ENCODE data around the gene CCT3.
"Not testable (repeated sequence)": the region's sequence is repeated elsewhere in the genome, so short reads cannot be mapped to it uniquely, and the experiment has no call there.

CCT3 gene

DNA sequence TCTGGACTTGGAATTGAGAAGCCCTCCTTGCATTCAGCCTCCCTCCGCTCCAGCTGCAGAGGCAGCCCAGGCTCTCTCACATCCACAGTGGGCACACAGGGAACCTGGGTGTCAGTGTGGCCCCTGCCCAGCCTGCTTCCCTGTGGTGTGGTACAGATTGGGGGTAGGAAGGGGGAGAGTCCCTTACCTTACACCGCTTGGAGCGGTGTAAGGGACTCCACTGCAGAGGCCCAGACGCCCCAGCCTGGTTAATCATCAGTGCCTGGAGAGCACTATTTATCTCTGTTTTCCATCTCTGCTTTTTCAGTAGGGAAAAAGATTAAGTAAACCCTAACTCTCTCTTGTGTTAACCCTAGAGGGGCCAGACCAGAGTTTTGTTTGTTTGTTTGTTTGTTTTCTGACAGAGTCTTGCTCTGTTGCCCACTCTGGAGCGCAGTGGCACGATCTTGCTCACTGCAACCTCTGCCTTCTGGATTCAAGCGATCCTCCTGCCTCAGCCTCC, 30.1 kb upstream of the CCT3 start:
- no peak for DNase-seq

DNA sequence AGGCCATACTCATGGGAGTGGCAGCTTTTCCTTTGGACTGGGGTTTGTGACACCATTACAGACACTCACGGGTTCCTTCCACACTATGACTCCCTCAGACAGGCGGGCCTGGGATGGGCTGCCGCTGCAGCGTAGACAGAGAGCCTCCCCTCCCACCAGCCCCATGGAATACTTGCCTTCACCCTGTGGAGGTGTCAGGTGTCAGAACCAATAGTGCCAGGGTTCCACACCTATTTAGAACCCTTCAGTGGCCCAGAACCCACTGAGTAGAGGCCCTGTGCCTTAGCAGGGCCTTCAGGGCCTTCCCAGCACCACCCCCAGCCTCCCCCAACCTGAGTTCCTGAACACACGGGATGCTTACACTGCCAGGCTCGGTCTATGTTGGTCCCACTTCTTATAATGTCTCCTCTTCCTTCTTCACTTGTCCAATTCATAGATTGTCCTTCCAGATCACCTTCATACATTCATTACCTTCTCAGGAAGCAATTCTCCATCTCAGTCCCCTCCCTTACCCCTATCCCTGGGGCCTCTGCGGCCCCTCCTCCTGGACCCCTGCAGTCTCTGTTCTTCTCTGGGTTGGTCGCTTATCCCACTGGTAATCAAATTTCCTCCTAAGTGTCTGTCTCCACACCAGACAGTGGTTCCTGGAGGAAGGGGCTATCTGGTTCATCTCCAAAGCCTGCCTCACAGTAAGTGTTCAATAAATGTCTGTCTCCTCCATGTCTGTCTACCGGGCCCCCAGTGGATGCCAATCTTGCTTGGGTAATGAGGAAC, 29.5 kb upstream of the CCT3 start:
- DNase-seq, result no peak

DNA sequence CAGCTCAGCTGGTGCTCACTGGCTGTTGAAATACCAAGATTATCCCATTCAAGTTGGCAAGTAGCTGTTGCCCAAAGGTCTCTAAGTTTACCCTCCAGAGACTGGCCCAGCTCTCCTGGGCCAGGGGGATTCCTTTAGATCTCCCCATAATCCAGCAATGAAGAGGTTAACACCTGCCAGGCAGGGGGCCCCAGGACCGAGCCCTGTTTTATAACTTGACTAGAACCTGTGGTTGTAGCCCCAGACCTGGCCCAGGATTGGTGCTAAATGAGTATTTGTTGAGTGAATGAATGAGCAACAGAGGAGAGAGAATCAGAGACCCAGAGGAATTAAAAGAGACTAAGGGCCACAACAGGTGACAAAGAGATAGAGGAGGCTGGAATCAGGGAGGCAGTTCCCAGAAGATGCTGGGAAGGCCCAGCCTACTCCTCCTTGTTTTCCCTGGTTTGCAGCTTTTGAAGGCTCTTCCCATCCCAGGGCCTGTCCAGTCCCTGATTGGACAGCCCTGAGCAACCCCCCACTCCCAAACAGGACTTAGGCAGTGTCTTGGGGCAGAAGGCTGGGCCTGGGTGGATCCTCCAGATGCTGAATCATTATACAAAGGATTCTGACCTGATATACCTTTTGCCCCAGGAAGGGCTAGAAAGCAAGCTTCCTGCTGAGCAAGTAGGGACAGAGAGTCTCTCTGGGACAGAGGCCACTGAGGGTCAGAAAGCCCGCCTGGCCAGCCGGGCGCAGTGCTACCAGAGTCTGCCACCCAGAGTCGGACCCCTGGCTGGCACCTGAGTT, 28.5 kb upstream of the CCT3 start:
- DNase-seq, result no peak

DNA sequence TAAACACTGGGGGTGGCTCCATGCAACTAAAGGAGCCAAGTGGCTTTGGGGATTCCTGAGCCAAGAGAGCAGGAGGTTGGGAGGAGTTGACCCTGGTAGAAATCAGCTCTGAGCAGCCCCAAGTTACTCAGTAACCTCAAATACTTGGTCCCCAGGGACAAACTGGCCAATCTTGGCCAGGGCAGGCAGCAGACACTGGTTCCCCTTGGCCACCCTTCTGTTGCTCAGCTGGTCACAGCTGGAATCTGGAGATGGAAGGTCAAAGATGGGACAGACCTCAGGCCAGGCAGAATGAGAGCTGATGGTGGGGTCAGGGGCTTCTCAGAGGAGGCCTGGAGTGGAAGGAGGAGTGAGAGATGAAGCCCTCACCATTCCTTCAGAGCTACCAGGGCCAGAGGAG, 27.7 kb upstream of the CCT3 start:
- no peak for DNase-seq

DNA sequence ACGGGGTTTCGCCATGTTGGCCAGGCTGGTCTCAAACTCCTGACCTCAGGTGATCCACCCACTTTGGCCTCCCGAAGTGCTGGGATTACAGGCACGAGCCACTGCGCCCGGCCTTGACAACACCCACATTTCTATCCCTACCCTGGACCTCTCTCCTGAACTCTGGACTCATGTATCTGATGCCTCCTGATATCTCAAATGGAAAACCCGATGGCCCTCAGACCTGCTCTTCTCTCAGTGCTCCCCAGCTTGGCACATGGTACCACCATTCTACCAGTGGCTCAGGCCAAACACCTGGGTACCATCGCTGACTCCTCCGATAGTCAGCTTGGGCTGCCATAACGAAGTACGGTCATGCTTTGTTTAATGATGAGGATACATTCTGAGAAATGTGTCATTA, 22.4 kb upstream of the CCT3 start:
- no peak for DNase-seq

DNA sequence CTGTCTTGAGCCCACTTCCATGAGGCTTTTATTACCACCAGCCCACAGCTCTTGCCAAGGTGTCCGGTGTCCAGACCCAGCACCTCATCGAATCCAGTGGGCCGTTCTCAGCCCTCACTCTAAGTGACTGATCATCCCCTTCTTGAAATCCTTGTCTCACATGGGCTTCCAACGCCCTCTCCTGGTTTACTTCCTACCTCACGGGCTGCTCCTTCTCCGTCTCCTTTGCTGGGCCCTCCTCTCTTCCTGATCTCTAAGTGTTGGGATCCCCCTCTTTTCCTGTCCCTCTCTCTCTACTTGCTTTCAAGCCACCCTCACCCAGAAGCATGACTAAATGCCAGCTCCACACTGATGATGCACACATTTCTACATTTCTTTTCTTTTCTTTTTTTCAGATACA, 21.9 kb upstream of the CCT3 start:
- no peak for DNase-seq

DNA sequence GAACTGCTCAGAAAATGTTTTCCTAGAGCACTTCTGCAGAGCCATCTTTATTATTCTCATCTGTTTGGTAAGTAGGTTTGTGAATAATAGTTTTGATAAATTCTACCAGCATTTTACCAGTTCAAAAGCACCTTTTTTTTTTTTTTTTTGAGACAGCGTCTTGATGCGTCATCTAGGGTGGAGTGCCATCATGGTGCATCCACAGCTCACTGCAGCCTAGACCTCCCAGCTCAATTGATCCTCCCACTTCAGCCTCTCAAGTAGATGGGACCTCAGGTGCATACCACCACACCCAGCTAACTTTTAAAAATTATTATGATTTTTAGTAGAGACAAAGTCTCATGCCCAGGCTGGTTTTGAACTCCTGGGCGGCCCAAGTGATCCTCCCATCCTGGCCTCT, 21.2 kb upstream of the CCT3 start:
- no peak for DNase-seq

DNA sequence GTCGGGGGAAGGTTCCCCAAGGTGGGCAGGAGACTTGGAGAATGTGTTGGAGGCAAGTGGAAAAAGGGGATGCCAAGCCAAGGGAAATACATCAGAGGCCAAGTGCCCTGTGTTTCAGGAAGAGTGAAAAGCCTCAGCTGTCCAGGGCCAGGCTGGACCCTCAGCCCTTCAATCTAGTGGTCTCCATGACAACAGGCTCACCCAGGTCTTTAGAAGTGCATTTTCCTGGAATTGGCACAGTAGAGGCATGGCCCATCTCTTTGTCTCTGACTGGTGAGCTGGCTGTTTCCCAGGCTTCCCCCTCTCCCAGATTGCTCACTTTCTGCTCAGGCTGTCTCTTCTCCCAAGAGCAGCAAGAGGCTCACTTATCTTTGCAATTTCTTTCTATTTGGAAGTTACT, 20.5 kb upstream of the CCT3 start:
- no peak for DNase-seq

DNA sequence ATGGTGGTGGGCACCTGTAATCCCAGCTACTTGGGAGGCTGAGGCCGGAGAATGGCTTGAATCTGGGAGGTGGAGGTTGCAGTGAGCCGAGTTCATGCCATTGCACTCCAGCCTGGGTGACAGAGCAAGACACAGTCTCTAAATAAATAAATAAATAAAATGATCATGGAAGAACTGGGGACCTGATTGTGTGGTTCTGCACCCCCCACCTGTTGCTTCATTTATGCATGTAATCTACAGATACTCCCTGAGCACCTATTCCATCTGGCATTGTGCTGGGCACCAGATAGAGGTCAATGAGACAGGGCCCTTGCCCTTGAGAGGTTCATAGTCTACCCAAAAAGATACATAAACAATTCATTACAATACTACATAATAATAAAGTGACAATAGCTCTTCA, 19.9 kb upstream of the CCT3 start:
- no peak for DNase-seq

DNA sequence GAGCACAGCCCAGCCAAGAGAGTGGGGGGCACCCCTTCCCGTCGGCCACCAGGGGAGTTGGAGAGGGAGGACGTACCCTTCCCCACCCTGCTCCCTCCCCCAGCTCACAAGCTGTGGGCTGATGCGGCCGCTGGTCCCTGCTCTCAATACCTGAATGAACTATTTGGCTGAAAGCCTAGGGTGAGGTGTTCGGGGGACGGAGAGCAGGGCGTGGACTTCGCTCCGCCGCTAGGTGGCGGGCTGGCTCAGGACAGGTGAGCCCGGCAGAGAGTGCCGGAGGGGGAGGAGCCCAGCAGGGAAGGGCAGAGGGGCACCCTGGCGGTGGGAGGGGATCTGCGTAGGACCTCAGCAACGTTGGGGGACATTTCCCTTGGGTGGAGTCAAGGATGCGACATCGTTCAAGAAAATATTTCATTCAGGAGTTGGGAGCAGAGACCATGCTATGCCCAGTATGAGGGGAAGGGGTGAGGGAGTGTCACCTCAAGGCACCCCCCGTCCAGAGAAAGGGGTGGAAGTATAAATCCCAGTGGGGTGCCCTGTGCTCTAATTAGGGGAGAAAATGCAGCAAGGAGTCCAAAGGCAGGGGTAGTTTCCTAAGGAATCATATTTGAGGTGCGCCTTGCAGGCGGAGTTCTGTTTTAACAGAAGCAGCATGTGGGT, 18.9 kb upstream of the CCT3 start:
- no peak for DNase-seq

DNA sequence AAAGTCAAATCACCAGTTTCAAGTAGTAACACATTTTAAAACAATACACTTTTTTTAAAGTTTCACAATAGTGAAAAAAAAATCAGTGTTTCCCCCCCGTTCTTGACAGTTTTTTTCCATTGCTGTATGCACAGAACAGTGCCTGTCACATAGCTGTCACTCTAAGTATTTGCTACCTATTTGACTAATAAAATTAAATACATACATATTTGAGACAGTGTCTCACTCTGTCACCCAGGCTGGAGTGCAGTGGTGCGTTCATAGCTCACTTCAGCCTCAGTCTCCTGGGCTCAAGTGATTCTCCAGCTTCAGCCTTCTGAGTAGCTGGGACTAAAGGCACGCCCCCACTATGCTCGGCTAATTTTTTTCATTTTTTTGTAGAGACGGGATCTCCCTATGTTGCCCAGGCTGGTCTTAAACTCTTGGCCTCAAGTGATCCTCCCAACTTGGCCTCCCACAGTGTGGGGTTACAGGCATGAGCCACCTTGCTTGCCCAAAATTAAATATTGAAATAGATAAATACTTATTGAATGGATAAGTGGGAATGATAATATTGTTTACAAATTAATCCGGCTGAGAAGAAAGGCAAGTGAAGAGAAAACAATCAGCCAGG, 18.3 kb upstream of the CCT3 start:
- no peak for DNase-seq

DNA sequence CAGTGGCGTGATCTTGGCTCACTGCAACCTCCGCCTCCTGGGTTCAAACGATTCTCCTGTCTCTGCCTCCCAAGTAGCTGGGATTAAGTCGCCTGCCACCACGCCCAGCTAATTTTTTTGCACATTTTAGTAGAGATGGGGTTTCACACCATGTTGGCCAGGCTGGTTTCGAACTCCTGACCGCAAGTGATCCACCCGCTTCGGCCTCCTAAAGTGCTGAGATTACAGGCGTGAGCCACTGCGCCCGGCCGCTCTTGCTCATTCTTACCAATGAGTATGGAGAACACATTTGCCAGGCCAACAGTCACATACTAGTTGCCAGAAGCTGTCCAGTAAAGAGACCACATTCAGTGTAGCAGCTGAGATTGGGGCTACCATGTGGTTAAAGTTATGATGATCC, 14.4 kb upstream of the CCT3 start:
- DNase-seq, result not testable (repeated sequence)

DNA sequence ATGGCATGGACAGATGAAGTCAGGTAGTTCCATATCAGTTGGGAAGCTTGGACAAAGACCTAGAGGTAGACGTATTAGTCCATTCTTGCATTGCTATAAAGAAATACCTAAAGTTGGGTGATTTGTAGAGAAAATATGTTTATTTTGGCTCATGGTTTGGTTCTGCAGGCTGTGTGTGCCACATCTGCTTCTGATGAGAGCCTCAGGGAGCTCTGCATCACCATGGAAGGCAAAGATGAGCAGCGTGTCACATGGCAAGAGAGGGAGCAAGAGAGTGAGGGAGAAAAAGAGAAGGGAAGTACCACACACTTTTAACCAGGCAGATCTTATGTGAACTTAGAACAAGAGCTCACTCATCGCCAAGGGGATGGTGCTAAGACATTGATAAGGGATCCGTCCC, 9.2 kb upstream of the CCT3 start:
- no peak for DNase-seq

DNA sequence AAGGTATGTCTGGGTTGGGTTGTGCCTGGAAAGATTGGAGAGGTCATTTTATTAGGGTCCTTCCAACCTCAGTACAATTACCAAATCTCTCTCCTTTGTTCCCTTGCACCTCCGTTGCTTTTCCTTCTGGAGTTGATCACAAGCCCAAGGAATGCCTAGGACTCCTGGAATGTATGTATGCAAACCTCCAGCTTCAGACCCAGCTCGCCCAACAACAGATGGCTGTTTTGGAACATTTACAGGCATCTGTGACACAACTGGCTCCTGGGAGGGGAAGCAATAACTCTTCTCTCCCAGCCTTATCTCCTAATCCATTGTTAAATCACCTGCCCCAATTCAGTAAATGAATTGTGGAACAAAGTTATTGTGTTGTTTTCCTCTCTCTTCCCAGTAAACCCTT, 8.5 kb upstream of the CCT3 start:
- DNase-seq, result no peak

DNA sequence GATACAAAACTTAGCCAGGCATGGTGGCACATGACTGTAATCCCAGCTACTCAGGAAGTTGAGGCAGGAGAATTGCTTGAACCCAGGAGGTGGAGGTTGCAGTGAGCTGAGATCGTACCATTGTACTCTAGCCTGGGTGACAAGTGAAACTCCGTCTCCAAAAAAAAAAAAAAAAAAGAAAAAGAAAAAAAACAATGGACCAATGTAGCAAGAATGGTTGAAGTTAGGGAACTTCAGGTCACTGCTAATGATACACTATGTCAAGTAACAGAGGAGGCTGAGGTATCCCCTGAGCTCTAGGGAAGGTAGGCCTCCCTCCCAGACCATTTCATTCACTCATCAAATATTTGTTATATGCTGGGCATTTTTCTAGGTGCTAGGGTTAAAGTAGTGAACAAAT, 7.9 kb upstream of the CCT3 start:
- not testable (repeated sequence) for DNase-seq

DNA sequence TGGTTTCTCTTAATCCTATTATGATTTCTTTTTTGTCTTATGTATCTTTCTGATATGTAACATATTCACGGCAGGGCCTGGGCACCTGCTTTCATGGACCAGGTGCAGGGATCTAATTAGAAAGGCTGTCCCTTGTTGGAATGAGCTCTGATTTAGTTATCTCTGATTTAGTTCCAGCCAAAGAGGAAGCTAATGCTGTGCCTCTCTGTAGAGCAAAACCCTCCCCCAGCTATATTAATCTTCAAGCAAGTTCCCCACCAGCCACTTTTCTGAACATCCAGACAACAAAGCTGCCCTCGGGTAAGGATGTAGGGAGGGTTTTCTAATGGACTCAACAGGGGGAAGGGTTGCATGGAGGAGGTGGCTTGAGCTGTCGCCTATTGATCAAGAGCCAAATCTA, 6.3 kb upstream of the CCT3 start:
- no peak for DNase-seq

DNA sequence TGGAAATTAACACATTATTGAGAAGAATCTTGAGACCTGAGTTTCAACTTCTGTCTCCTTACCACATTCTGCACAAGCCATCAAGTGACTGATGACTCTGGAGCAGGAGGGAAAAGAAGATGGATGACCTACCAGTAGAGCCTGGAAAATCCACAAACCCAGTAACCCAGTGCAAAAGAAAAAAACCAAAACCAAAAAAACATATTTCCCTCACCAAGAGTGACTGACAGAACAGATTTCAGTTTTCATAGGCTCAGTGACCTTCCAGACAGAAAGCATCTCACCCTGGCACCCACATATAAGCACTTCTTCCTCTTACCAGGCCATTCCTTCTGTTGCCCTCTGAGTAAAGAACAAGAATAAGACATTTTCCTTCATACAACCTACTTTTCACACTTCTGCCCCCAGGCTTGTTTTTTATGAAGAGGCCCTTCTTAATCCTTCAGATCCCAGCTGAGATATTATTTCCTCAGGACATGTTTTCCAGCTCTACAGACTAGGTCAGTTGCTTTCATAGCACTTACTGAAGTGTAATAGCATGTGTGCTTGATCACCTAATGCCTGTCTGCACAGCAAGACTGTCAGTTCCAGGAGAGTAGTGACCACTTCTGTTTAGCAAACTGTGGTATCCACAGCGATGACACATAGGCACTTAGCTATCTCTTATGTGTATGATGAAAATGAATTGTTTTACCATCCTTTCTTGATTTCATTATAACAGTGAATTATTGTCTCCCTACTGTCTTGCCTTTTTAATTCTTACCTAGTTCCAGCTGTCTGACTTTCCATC, 4.3 kb upstream of the CCT3 start:
- DNase-seq, result no peak

DNA sequence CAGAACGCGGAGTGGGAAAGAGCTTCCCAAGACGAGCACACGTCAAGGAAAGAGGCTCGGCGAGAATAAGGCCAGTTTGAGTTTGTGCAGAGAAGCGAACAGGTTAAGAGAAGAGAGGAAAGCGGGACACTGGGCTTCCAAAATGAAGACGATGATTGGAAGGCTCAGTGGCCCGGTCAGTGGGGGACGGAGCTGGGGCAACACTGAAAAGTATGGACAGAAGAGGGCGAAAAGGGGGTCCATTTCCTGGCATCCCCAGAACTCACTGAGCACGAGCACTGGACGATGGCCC, 258 bp downstream of the CCT3 start:
- DNase-seq, result no peak

DNA sequence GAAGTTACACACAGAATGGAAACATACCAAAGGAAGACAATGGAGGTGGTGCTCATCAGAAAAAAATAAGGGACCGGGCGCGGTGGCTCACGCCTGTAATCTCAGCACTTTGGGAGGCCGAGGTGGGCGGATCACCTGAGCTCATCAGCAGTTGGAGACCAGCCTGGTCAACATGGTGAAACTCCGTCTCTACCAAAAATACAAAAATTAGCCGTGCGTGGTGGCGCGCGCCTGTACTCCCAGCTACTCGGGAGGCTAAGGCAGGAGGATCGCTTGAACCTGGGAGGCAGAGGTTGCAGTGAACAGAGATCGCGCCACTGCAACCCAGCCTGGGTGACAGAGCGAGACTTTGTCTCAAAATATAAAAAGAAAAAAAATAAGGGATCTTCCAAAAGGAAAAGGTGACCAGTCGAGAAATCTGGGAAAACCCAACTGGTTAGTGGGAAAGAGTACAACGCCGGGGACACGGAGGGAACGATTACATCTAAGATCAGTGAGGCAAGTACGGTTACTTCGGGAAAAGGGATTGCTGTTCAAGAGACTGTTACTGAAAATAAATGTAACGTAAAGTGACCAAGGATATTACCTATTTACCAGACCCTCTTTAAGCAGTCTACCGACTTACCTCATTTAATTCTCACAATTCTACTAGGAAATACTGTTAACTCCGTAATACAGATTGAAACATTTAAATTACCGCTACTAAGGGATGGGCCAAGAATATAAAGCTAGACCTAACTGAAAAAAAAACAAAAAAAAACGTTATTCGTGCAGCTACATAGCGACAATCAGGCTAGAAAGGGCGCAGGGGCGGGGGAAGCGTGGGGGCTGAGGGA, 822 bp downstream of the CCT3 start:
- DNase-seq, result no peak

DNA sequence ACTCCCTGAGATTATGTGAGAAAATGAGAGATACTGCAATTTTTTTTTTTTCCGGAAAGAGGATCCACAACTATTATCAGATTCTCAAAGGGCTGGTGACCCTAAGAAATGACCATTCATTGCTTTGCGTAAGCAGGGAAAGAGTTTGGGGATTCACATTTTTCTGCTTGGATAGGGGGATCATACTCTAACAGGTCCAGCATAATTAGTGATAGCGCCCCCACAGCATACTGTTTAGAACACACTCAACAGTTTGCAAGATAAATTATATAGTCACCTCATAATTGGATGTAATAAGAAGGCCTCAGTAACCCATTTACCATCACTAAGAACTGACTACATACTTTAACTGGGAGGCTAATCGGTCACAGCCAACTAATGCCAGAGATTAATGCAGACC, 1.9 kb downstream of the CCT3 start:
- DNase-seq, result no peak

DNA sequence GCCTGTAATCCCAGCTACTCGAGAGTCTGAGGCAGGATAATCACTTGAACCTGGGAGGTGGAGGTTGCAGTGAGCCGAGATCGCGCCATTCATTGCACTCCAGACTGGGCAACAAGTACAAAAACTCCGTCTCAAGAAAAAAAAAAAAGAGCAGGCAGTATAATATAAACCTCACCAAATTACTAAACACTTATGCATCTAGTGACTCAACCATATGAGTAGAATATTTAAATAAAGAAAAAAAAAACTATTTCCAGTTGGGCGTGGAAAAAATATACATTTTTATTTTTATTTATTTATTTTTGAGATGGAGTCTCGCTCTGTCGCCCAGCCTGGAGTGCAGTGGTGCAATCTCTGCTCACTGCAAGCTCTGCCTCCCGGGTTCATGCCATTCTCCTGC, 14.9 kb downstream of the CCT3 start:
- DNase-seq, result not testable (repeated sequence)

DNA sequence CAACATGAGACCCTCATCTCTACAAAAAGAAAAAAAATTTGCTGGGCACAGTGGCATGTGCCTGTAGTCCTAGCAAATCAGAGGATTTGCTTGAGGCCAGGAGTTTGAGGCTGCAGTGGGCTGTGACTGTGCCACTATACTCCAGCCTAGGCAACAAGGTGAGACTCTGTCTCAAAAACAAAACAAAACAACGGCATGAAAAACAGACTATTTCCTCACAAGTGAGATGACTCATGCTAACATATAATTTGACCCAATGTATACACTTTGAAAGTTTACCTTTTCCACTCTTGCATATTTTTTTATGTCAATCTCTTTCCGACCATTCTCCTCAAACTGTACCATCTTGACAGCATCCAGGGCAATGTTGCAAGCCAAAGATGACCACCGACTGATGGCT, 17.5 kb downstream of the CCT3 start:
- no peak for DNase-seq
